GM12873 (cell line): ENCODE data around the gene SLC24A5.

Experiments used
- TF ChIP-seq, protein P1 (sequence below): IDR thresholded peaks from 2 replicates; pipeline ENCODE4 v1.5.1; 2012; ENCODE audit warnings: low read depth, mild to moderate bottlenecking, moderate library complexity, low read length, control low read depth; ENCODE audit not compliant: insufficient read depth; ENCODE audit errors: missing control alignments

Gene SLC24A5

DNA sequence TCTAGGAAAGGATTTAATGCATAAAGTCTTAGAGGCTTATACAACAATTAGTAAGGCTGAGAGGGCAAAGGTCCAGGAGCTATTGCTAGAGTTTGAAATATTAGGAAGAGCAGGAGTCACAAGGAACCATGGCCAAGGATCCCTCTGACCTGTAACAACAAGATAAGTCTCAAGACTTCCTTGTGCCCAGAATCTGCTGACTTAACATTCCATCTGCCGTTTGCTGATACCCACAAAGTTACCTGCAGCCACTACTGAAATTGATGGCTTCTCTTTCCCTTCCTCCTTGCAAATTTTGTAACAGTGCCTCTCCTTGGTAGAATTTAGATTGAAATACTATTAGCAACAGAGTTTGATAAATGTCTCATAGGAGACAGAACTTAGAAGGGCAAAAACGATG is 62.0 kb downstream of the SLC24A5 start:
- TF ChIP-seq, protein P1, sequence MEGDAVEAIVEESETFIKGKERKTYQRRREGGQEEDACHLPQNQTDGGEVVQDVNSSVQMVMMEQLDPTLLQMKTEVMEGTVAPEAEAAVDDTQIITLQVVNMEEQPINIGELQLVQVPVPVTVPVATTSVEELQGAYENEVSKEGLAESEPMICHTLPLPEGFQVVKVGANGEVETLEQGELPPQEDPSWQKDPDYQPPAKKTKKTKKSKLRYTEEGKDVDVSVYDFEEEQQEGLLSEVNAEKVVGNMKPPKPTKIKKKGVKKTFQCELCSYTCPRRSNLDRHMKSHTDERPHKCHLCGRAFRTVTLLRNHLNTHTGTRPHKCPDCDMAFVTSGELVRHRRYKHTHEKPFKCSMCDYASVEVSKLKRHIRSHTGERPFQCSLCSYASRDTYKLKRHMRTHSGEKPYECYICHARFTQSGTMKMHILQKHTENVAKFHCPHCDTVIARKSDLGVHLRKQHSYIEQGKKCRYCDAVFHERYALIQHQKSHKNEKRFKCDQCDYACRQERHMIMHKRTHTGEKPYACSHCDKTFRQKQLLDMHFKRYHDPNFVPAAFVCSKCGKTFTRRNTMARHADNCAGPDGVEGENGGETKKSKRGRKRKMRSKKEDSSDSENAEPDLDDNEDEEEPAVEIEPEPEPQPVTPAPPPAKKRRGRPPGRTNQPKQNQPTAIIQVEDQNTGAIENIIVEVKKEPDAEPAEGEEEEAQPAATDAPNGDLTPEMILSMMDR, result no peak

DNA sequence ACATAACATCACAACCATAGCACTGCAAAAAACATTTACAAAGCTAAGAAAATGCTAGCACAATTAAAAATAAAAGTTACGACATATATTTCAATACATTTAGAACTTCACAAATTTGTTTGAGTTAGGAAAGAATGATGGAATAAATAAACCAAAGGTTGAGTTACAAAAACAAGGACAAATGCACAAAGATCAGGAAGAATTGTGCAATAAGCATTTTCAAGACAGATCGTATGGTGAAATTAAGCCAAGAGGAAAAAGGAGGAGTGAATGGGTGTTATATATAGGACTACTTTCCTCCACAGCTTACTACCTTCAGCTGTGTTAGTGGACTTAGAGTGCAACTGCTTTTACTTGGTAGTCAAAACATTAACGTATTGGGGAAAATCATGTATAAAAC is 64.7 kb downstream of the SLC24A5 start:
- TF ChIP-seq, protein P1, result no peak

DNA sequence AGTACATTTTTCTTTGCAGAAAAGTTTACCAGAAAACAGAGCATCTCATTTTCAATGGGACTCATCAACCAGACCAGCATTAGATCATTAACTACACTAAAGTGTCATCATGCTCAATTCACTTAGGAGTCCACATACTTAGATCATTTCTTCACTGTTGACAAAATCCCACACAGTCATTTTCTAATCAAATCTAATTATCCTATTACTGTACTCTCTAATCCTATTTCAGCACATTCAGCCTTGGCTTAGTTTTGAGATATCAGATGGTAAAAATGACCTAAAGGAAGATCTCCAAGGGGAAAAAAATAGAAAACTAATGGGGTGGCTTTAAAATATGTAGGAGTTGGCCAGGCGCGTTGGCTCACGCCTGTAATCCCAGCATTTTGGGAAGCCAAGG is 65.5 kb downstream of the SLC24A5 start:
- TF ChIP-seq, protein P1, result no peak

DNA sequence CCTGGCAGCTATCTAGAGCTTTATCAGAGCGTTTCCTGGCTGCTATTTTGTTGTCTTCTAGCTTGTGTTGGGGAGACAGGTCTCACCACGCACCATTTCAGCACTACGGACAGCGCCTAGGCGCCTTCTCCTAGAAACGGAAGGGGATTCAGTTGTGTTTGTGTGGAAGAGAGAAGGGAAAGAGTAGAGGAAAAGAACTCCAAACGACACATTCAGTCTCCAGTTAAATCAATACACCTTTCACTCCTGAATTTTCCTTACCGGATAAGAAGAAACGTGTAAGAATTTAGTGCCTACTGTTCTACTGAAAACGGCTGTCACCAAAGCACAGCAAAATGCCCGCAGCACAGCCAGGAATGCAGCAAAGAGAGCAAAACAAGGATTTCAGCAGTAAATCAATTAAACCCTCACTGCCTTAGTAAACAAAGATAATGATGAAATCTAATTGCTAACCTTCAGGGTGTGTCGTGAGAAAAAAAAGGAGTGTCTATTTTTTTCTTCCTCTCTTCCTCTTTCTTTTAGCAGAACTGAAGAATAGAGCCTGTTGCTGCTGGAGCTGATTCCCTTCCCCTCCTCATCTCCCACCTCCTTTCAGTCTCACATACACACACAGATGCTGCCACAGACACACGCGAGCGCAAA is 70.3 kb downstream of the SLC24A5 start:
- TF ChIP-seq, protein P1, result no peak

DNA sequence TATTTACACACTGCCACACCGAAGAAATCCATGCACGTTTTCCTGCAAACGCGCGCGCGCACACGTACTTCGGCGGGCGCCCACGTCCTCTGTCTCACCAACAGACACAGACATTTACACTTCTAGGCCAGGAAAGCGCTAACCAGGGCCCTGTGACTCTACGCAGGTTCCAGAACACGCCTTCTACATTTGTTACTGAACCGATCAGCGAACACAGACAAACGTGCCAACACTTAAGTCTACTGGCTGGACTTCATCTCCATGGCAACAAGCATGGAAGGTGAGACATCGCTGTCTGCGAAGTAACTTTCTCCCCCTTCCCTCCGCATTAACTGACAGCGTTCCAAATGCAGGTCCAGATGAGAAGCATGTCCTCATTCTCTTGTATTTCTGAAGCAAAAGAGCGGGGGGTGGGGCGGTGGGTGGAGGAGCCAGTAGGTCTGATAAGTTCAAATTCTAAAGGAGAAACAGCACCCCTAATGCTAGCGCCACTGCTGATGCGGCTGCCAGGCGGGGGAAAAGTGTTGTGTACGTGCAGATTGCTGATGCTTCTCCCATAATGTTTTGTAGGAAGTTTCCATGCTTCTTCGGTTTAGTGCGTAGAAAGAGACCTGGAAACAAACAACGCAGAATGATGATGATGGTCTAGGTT is 70.9 kb downstream of the SLC24A5 start, which contains the start of gene CTXN2:
Gene CTXN2, plus strand, starts transcription at position 92 of the 652 bp plus-strand sequence. CDS start 9,636 bp downstream, outside the sequence.
- TF ChIP-seq, protein P1, result no peak
